Endometrial microvascular endothelial cells (primary cell): Measurements from ENCODE around the gene COL27A1. TPM values are rescaled to one million over a fixed set of nuclear protein-coding genes. Genes with fewer than 3 reads are reported as not detected.
"Not testable (repeated sequence)": the region's sequence is repeated elsewhere in the genome, so short reads cannot be mapped to it uniquely, and the experiment has no call there.

Experiments
- in situ Hi-C: cut with HindIII; loops from 2 replicates; pipeline ENCODE4 v1.10.0; 2017; ENCODE audit warnings: low sequenced_read_pairs, low pct_unique_long_range_greater_than_20kb; ENCODE audit errors: inconsistent ontology term
- total RNA-seq: library from RNA; depleted of rRNA; stranded (reverse); fragments of >200 nt; gene quantifications from one replicate; pipeline ENCODE4 v1.2.3, GENCODE V29; 2015; ENCODE audit errors: inconsistent ontology term

The COL27A1 gene
- total RNA-seq, 1 donor from 2014 or later, result 17.4 TPM

GRCh38 chr9:114318416-114318815 is 163.1 kb downstream of the COL27A1 start:
- in situ Hi-C loops, result no loop called here

GRCh38 chr9:114319147-114319546 is 163.8 kb downstream of the COL27A1 start:
- in situ Hi-C loops, result no loop called here

GRCh38 chr9:114320710-114321109 is 165.4 kb downstream of the COL27A1 start:
- in situ Hi-C loops, result not testable (repeated sequence)

- in situ Hi-C loops, result no loop called here
Measured at GRCh38 chr9:114321759-114322158, 166.4 kb downstream of the COL27A1 start.

GRCh38 chr9:114322160-114322818 is 167.0 kb downstream of the COL27A1 start:
- in situ Hi-C loops, result not testable (repeated sequence)

- in situ Hi-C loops, result not testable (repeated sequence)
Measured at GRCh38 chr9:114322831-114323531, 167.6 kb downstream of the COL27A1 start, which contains the start of gene ORM1. Gene ORM1 (plus strand): TSS chr9:114323098. CDS start chr9:114323134, 36 bp downstream.

GRCh38 chr9:114323849-114324248 is 168.5 kb downstream of the COL27A1 start:
- in situ Hi-C loops, result not testable (repeated sequence)

GRCh38 chr9:114324492-114324891 is 169.2 kb downstream of the COL27A1 start:
- in situ Hi-C loops, result no loop called here

GRCh38 chr9:114324965-114325364 is 169.6 kb downstream of the COL27A1 start:
- in situ Hi-C loops, result not testable (repeated sequence)

GRCh38 chr9:114325684-114326254 is 170.4 kb downstream of the COL27A1 start:
- in situ Hi-C loops, result not testable (repeated sequence)

GRCh38 chr9:114327749-114328148 is 172.4 kb downstream of the COL27A1 start:
- in situ Hi-C loops, result no loop called here

- in situ Hi-C loops, result not testable (repeated sequence)
Measured at GRCh38 chr9:114328357-114328820, 173.1 kb downstream of the COL27A1 start.

GRCh38 chr9:114328937-114329624 is 173.7 kb downstream of the COL27A1 start:
- in situ Hi-C loops, result not testable (repeated sequence)

- in situ Hi-C loops, result not testable (repeated sequence)
Measured at GRCh38 chr9:114329625-114330022, 174.3 kb downstream of the COL27A1 start, which contains the start of gene ORM2. Gene ORM2 (plus strand): TSS chr9:114329869. CDS start chr9:114329905, 36 bp downstream.

GRCh38 chr9:114330636-114331035 is 175.3 kb downstream of the COL27A1 start:
- in situ Hi-C loops, result no loop called here

GRCh38 chr9:114331229-114332195 is 176.2 kb downstream of the COL27A1 start:
- in situ Hi-C loops, result not testable (repeated sequence)

- in situ Hi-C loops, result not testable (repeated sequence)
Measured at GRCh38 chr9:114332474-114333040, 177.2 kb downstream of the COL27A1 start.

- in situ Hi-C loops, result not testable (repeated sequence)
Measured at GRCh38 chr9:114333718-114334117, 178.4 kb downstream of the COL27A1 start.
